ENCODE measurements around the gene MST1. TPM values are rescaled to one million over a fixed set of nuclear protein-coding genes. Genes with fewer than 3 reads are reported as not detected.

The MST1 gene
- total and polyA plus RNA-seq, 2 of the 8 experiments (the other 6 are each of a cell fraction or from before 2014, with no cell fraction given): 6.2 to 9.5 TPM

GRCh38 chr3:49647741-49648140 lies 41.5 kb downstream of the MST1 start:
- Histone ChIP-seq H3K79me2 (ENCODE audit: control insufficient read depth in 1 of 2, insufficient read depth in 2 of 2, low read length in 2 of 2) (no peaks in the 10 kb centered on the region), H3K14ac (ENCODE audit: insufficient read length) (no peak overlapping the region), H4K91ac (replicated peaks; ENCODE audit: insufficient read length, low read length) (no peak overlapping the region), H3K36me3 (ENCODE audit: control insufficient read depth in 2 of 4, insufficient read depth in 4 of 4, low read length in 3 of 4) (no peaks in the 10 kb centered on the region; a peak in 1 of 8 replicates), H3K4ac (replicated peaks; ENCODE audit: insufficient read length, low read depth, low read length) (no peak overlapping the region), H2BK120ac (replicated peaks; ENCODE audit: low read depth, low read length) (no peak overlapping the region), H2BK15ac (ENCODE audit: low read length) (no peak overlapping the region), H3K23me2 (ENCODE audit: low read depth, low read length) (no peaks in the 10 kb centered on the region), H4K5ac (ENCODE audit: insufficient read length, low read depth, low read length) (no peak overlapping the region), H3K23ac (ENCODE audit: insufficient read length) (no peak overlapping the region), H3K79me1 (ENCODE audit: low read depth, low read length) (no peaks in the 10 kb centered on the region), H3K4me3 (ENCODE audit: extremely low read depth in 1 of 4, insufficient read depth in 2 of 4, low read depth in 3 of 4, low read length in 4 of 4) (no peak overlapping the region), H3K4me1 (replicated peaks in 1 of 4; ENCODE audit: control insufficient read depth in 3 of 4, insufficient read depth in 4 of 4, low read length in 3 of 4) (no peaks in the 10 kb centered on the region; a peak in 1 of 7 replicates), H4K8ac (ENCODE audit: extremely low read depth, insufficient read depth, low read length) (peak overlapping the region; percentile 66; the same call in 1 of the 2 replicates), H3K27me3 (replicated peaks in 1 of 4; ENCODE audit: control insufficient read depth in 3 of 4, extremely low read depth in 1 of 4, insufficient read depth in 3 of 4, low read length in 3 of 4) (no peaks in the 10 kb centered on the region), H3K9me3 (ENCODE audit: insufficient read depth in 2 of 2, low read depth in 1 of 2, low read length in 1 of 2) (no peaks in the 10 kb centered on the region), H2BK12ac (ENCODE audit: low read depth, low read length) (no peak overlapping the region), H3K4me2 (ENCODE audit: insufficient read depth in 1 of 2, low read depth in 2 of 2, low read length in 2 of 2) (no peak overlapping the region), H2AK5ac (ENCODE audit: low read depth, low read length) (no peak overlapping the region), H3K27ac (ENCODE audit: low read depth, low read length) (no peak overlapping the region), H3K9ac (replicated peaks in 1 of 4; ENCODE audit: extremely low read depth in 1 of 4, low read depth in 3 of 4, low read length in 3 of 4) (no peak overlapping the region), H3K56ac (replicated peaks; ENCODE audit: insufficient read length, low read depth, low read length) (no peak overlapping the region), H3K18ac (ENCODE audit: extremely low read depth, low read length) (no peak overlapping the region), H2BK5ac (ENCODE audit: low read depth, low read length) (no peak overlapping the region), H2AFZ (ENCODE audit: low read length) (no peak overlapping the region), H2BK20ac (ENCODE audit: low read length) (no peak overlapping the region), H4K20me1 (replicated peaks in 1 of 2; ENCODE audit: control insufficient read depth in 1 of 2, insufficient read depth in 2 of 2, low read length in 2 of 2) (no peaks in the 10 kb centered on the region)
- ChIA-PET POLR2A (ENCODE audit: partially characterized antibody) (interaction anchor here (0.7 kb wide), 1 partner anchor 33 kb away, joined by 3 read pairs; no protein-coding TSS in a partner anchor), CTCF (ENCODE audit: partially characterized antibody) (interaction anchor here (1.0 to 1.9 kb wide), 4 partner anchors 9 to 23 kb away, joined by 3 to 7 read pairs (median 4); no protein-coding TSS in a partner anchor)
- TF ChIP-seq CBX5 (IDR thresholded peaks at IDR 0.05; ENCODE audit: low read depth, low read length): no peak
- DNase-seq (ENCODE audit: low read depth in 1 of 2, low spot score in 2 of 2): no peak
- FAIRE-seq: no peak
- WGBS, 2 experiments (ENCODE audit: extremely low coverage in 1 of 2, insufficient coverage in 1 of 2, insufficient read length in 1 of 2, insufficient replicate concordance in 2 of 2, low coverage in 1 of 2, low lambda C conversion rate in 2 of 2, missing lambda C conversion rate in 1 of 2): 100% methylated on average over 2 of the region's 2 CpGs; no CpG with 5 or more reads in 1 of the 2 experiments
